SK-N-SH (cell line): ENCODE results near the gene AQP1. TPM values are rescaled to one million over a fixed set of nuclear protein-coding genes. Genes with fewer than 3 reads are reported as not detected.

ENCODE experiments used
- CTCF ChIA-PET: fragments of 300-600, 350-600 bp; formaldehyde crosslinking; extraction: SDS; loops from one replicate; lab custom pipeline; 2021; lab: Yijun Ruan, JAX
- POLR2A ChIA-PET: fragments of 350-600 bp; sonication (Branson Sonifier 250); formaldehyde crosslinking; extraction: SDS; loops from one replicate; lab custom pipeline; 2020; ENCODE audit warnings: antibody characterized with exemption, inconsistent platforms; lab: Yijun Ruan, JAX
- DNase-seq: peaks from one replicate; pipeline ENCODE4 v3.0.0; 2012
- H2AFZ ChIP-seq: fragments of 200-600 bp; sonication (generic); 2 replicates; pipeline ENCODE4 v1.8.1; 2016; ENCODE audit warnings: antibody characterized with exemption, mild to moderate bottlenecking, low read depth
- H3F3A ChIP-seq: fragments of 200-600 bp; sonication (generic); replicated peaks from 2 replicates; pipeline ENCODE3; 2016; ENCODE audit warnings: antibody characterized with exemption, mild to moderate bottlenecking; ENCODE audit not compliant: insufficient read depth
- H3K27ac ChIP-seq, 2 experiments: fragments of 200-500 bp in 1 of 2; fragments of 200-600 bp in 1 of 2; sonication (Bioruptor generic) in 1 of 2; sonication (generic), shearing (Covaris generic) in 1 of 2; 2 replicates each; pipeline versions ENCODE4 v1.5.1 to v1.6.1; 2014 to 2016; ENCODE audit warnings: low read depth in 2 of 2, inconsistent platforms in 1 of 2, low read length in 1 of 2, mild to moderate bottlenecking in 1 of 2, mixed read lengths in 1 of 2
- H3K27me3 ChIP-seq: fragments of 200-600 bp; sonication (generic), shearing (Covaris generic); 2 replicates; pipeline ENCODE4 v1.6.1; 2016; ENCODE audit warnings: mixed run types; ENCODE audit not compliant: insufficient read depth
- H3K36me3 ChIP-seq, 2 experiments: fragments of 200-500 bp in 1 of 2; fragments of 200-600 bp in 1 of 2; sonication (Bioruptor generic) in 1 of 2; sonication (generic) in 1 of 2; replicated peaks in 1 of 2; 2 replicates each; pipeline versions ENCODE3 to v1.5.1; 2014 to 2016; ENCODE audit warnings: low read length in 1 of 2, mild to moderate bottlenecking in 1 of 2; ENCODE audit not compliant: insufficient read depth in 2 of 2, control insufficient read depth in 1 of 2
- H3K4me1 ChIP-seq, 2 experiments: fragments of 200-500 bp in 1 of 2; fragments of 200-600 bp in 1 of 2; sonication (Bioruptor generic) in 1 of 2; sonication (generic), shearing (Covaris generic) in 1 of 2; 2 replicates each; pipeline versions ENCODE4 v1.5.1 to v1.6.1; 2014 to 2016; ENCODE audit warnings: low read depth in 1 of 2, low read length in 1 of 2, mixed run types in 1 of 2; ENCODE audit not compliant: insufficient read depth in 2 of 2, control insufficient read depth in 1 of 2
- H3K4me2 ChIP-seq: fragments of 200-600 bp; sonication (generic), shearing (Covaris generic); 2 replicates; pipeline ENCODE4 v1.6.1; 2017; ENCODE audit warnings: mixed run types
- H3K4me3 ChIP-seq, 2 experiments: fragments of 200-500 bp in 1 of 2; fragments of 200-600 bp in 1 of 2; sonication (Bioruptor generic) in 1 of 2; sonication (generic), shearing (Covaris generic) in 1 of 2; 2 replicates each; pipeline versions ENCODE4 v1.5.1 to v1.8.1; 2014 to 2016; ENCODE audit warnings: low read depth in 2 of 2, inconsistent platforms in 1 of 2, low read length in 1 of 2, mild to moderate bottlenecking in 1 of 2, mixed read lengths in 1 of 2, moderate library complexity in 1 of 2
- H3K79me2 ChIP-seq: fragments of 200-600 bp; sonication (generic); 2 replicates; pipeline ENCODE4 v1.8.1; 2017; ENCODE audit warnings: mild to moderate bottlenecking; ENCODE audit not compliant: insufficient read depth
- H3K9ac ChIP-seq: fragments of 200-600 bp; sonication (generic); 2 replicates; pipeline ENCODE4 v1.6.1; 2017; ENCODE audit warnings: mixed run types
- H3K9me2 ChIP-seq: fragments of 200-600 bp; sonication (generic); 2 replicates; pipeline ENCODE4 v1.6.1; 2017; ENCODE audit warnings: mixed run types
- H3K9me3 ChIP-seq: fragments of 200-600 bp; sonication (generic); 2 replicates; pipeline ENCODE4 v1.6.1; 2017; ENCODE audit warnings: mixed run types, mild to moderate bottlenecking, moderate library complexity
- H4K20me1 ChIP-seq: fragments of 200-600 bp; sonication (generic); 2 replicates; pipeline ENCODE4 v1.6.1; 2017; ENCODE audit warnings: mild to moderate bottlenecking, mixed run types; ENCODE audit not compliant: insufficient read depth
- CTCF ChIP-seq: fragments of 200-600 bp; sonication (generic); IDR thresholded peaks from 2 replicates; pipeline ENCODE4 v1.6.1; 2017; ENCODE audit warnings: antibody characterized with exemption, mild to moderate bottlenecking, moderate library complexity
- ELF1 ChIP-seq: IDR thresholded peaks from 2 replicates; pipeline ENCODE4 v1.4.0; 2012
- FOXM1 ChIP-seq: IDR thresholded peaks from 2 replicates; pipeline ENCODE4 v1.4.0; 2012; ENCODE audit warnings: low read depth, mild to moderate bottlenecking
- GABPA ChIP-seq: IDR thresholded peaks from 2 replicates; pipeline ENCODE4 v1.4.0; 2012; ENCODE audit warnings: low read depth, mild to moderate bottlenecking
- NRF1 ChIP-seq: IDR thresholded peaks from 2 replicates; pipeline ENCODE4 v1.6.1; 2012; ENCODE audit warnings: low read depth, mild to moderate bottlenecking, low read length
- PBX3 ChIP-seq: IDR thresholded peaks from 2 replicates; pipeline ENCODE4; 2012
- RCOR1 ChIP-seq: fragments of 150-350 bp; IDR thresholded peaks from 2 replicates; pipeline ENCODE4 v1.6.1; 2017; ENCODE audit warnings: antibody characterized with exemption, low read length
- TEAD4 ChIP-seq: IDR thresholded peaks from 2 replicates; pipeline ENCODE4 v1.4.0; 2012; ENCODE audit warnings: mild to moderate bottlenecking, borderline replicate concordance; ENCODE audit not compliant: insufficient read depth
- USF1 ChIP-seq: IDR thresholded peaks from 2 replicates; pipeline ENCODE4 v1.4.0; 2012; ENCODE audit warnings: low read depth, borderline replicate concordance
- YY1 ChIP-seq: IDR thresholded peaks from 2 replicates; pipeline ENCODE4 v1.4.0; 2012; ENCODE audit warnings: low read depth, mild to moderate bottlenecking
- ZBTB33 ChIP-seq: IDR thresholded peaks from 2 replicates; pipeline ENCODE4 v1.4.0; 2012; ENCODE audit warnings: low read depth, borderline replicate concordance
- WGBS: methylation state at CpG from one replicate; pipeline ENCODE4 v1.1.6; 2017; ENCODE audit warnings: low lambda C conversion rate; 5-methylcytosine and 5-hydroxymethylcytosine counted together
- polyA plus RNA-seq, 3 experiments: library from polyadenylated mRNA; depleted of rRNA; stranded (reverse); fragments of >200 nt; gene quantifications; 2 replicates each; pipeline ENCODE4 v1.2.3, GENCODE V29; 2012

Gene AQP1
- polyA plus RNA-seq, 1 of the 3 experiments (the other 2 are of a cell fraction): 1.7 TPM

GRCh38 chr7:30871655-30872054 lies 40.0 kb upstream of the AQP1 start (continued):
- no peak for TF ChIP-seq USF1
- no peak for TF ChIP-seq NRF1
- no peak for TF ChIP-seq FOXM1
- TF ChIP-seq TEAD4: no peak
- no peak for TF ChIP-seq GABPA
- TF ChIP-seq YY1: no peak
- no peak for TF ChIP-seq ELF1

GRCh38 chr7:30873207-30873606 lies 38.4 kb upstream of the AQP1 start:
- Histone ChIP-seq H3K27ac (no peak overlapping the region), H3K79me2 (no peaks in the 10 kb centered on the region), H4K20me1 (no peaks in the 10 kb centered on the region), H3K9me2 (no peaks in the 10 kb centered on the region), H3K4me3 (no peak overlapping the region), H3K4me1 (peaks cover 18 to 24% of the 10 kb centered on the region in 2 experiments; a peak in 3 of 4 replicates), H2AFZ (no peak overlapping the region), H3K36me3 (peaks cover 0 to 10% of the 10 kb centered on the region in 2 experiments), H3K27me3 (no peaks in the 10 kb centered on the region), H3K9me3 (no peaks in the 10 kb centered on the region), H3F3A (peaks cover 7% of the 10 kb centered on the region), H3K9ac (no peak overlapping the region), H3K4me2 (no peak overlapping the region)
- ChIA-PET CTCF (interaction anchor here (1.0 to 1.6 kb wide), 2 partner anchors 65 to 133 kb away, joined by 3 to 7 read pairs; no protein-coding TSS in a partner anchor), POLR2A (no interaction called here)
- no peak for DNase-seq
- 92% methylated on average over 2 of the region's 2 CpGs for WGBS
- TF ChIP-seq ZBTB33 (no peak), PBX3 (no peak), CTCF (no peak), RCOR1 (no peak)
